ENCODE data around the gene PNPLA3. TPM values are rescaled to one million over a fixed set of nuclear protein-coding genes. Genes with fewer than 3 reads are reported as not detected.

Gene PNPLA3
- total RNA-seq, 2 experiments from 2014 or later = not detected

DNA sequence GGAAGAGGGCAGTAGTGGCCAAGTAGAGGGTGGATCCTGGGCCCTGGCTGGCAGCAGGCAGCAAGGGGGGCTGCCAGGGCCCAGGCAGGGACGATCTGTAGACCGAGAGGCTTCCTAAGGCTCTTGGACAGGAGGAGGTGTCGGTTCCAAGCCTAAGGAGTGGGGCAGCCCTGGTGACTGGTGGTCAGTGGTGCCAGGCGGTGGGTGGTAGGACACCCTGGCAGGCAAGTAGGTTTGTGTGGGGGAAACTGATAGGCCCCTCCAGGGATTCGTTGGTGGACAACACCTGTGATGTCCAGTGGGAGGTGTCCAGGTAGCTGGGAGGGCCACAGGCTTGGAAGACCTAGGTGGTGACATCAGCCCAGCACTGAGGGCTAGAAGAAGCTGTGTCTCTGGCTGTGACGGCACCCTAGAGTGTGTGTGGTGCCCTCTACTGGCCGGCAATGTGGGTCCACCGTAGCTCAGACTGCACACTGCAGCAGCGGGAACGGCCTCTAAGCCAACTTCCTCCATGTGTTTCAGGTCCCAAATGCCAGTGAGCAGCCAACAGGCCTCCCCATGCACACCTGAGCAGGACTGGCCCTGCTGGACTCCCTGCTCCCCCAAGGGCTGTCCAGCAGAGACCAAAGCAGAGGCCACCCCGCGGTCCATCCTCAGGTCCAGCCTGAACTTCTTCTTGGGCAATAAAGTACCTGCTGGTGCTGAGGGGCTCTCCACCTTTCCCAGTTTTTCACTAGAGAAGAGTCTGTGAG, 22.2 kb downstream of the PNPLA3 start:
- H3K36me3 ChIP-seq (ENCODE audit: insufficient read depth, low read length) = no peaks in the 10 kb centered on the region
- H3K4me1 ChIP-seq (ENCODE audit: insufficient read depth, low read length, poor library complexity, severe bottlenecking) = no peaks in the 10 kb centered on the region
- H2AFZ ChIP-seq (ENCODE audit: low read length) = no peak overlapping the region
- ChIA-PET CTCF (ENCODE audit: unreplicated experiment) (interaction anchor here (1.0 kb wide), 1 partner anchor 63 kb away, joined by 4 read pairs; no protein-coding TSS in a partner anchor), POLR2A (interaction anchor here (0.5 kb wide), 1 partner anchor 11 kb away, joined by 4 read pairs; no protein-coding TSS in a partner anchor)
- H3K79me2 ChIP-seq (ENCODE audit: insufficient read depth, low read depth, low read length) = no peaks in the 10 kb centered on the region
- DNase-seq (ENCODE audit: low spot score) = peak; percentile 72
- H3K4me2 ChIP-seq (ENCODE audit: low read length) = no peak overlapping the region
- no peaks in the 10 kb centered on the region for H4K20me1 ChIP-seq (ENCODE audit: insufficient read depth, low read length)
- H3K27ac ChIP-seq (ENCODE audit: low read depth, low read length, poor library complexity, severe bottlenecking) = no peak overlapping the region
- TF ChIP-seq, protein P1, sequence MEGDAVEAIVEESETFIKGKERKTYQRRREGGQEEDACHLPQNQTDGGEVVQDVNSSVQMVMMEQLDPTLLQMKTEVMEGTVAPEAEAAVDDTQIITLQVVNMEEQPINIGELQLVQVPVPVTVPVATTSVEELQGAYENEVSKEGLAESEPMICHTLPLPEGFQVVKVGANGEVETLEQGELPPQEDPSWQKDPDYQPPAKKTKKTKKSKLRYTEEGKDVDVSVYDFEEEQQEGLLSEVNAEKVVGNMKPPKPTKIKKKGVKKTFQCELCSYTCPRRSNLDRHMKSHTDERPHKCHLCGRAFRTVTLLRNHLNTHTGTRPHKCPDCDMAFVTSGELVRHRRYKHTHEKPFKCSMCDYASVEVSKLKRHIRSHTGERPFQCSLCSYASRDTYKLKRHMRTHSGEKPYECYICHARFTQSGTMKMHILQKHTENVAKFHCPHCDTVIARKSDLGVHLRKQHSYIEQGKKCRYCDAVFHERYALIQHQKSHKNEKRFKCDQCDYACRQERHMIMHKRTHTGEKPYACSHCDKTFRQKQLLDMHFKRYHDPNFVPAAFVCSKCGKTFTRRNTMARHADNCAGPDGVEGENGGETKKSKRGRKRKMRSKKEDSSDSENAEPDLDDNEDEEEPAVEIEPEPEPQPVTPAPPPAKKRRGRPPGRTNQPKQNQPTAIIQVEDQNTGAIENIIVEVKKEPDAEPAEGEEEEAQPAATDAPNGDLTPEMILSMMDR (conservative IDR thresholded peaks at IDR 0.05; ENCODE audit: low read length) = peak; percentile 81
- TF ChIP-seq EZH2phosphoT487 (IDR thresholded peaks at IDR 0.05; ENCODE audit: borderline replicate concordance, low read depth, low read length) = no peak
- H3K9me3 ChIP-seq (ENCODE audit: low read length) = no peaks in the 10 kb centered on the region
- intact Hi-C loops (cut with micrococcal nuclease; ENCODE audit: unreplicated experiment) = loop anchor here (1.0 kb wide), 1 partner anchor 63 kb away; no protein-coding TSS in a partner anchor
- H3K9me2 ChIP-seq (ENCODE audit: insufficient read depth, low read length) = no peaks in the 10 kb centered on the region
- no TSS peak for BruUV-seq (replicated peaks)
- no peak overlapping the region for H3K4me3 ChIP-seq (ENCODE audit: low read depth, low read length, poor library complexity, severe bottlenecking)

GRCh38 chr22:43946384-43946667, 22.7 kb downstream of the PNPLA3 start:
- no peak overlapping the region for H3K27ac ChIP-seq (ENCODE audit: low read depth, low read length, poor library complexity, severe bottlenecking)
- no peak overlapping the region for H3K4me3 ChIP-seq (ENCODE audit: low read depth, low read length, poor library complexity, severe bottlenecking)
- TF ChIP-seq EZH2phosphoT487 (IDR thresholded peaks at IDR 0.05; ENCODE audit: borderline replicate concordance, low read depth, low read length) = no peak
- TF ChIP-seq, protein P1 (conservative IDR thresholded peaks at IDR 0.05; ENCODE audit: low read length) = no peak
- H4K20me1 ChIP-seq (ENCODE audit: insufficient read depth, low read length) = no peaks in the 10 kb centered on the region
- no peaks in the 10 kb centered on the region for H3K79me2 ChIP-seq (ENCODE audit: insufficient read depth, low read depth, low read length)
- ChIA-PET CTCF (ENCODE audit: unreplicated experiment) (interaction anchor here (1.0 kb wide), 1 partner anchor 63 kb away, joined by 4 read pairs; no protein-coding TSS in a partner anchor), POLR2A (interaction anchor here (0.5 kb wide), 1 partner anchor 12 kb away, joined by 4 read pairs; no protein-coding TSS in a partner anchor)
- H3K4me2 ChIP-seq (ENCODE audit: low read length) = no peak overlapping the region
- H3K9me2 ChIP-seq (ENCODE audit: insufficient read depth, low read length) = no peaks in the 10 kb centered on the region
- no peak for DNase-seq (ENCODE audit: low spot score)
- H3K9me3 ChIP-seq (ENCODE audit: low read length) = no peaks in the 10 kb centered on the region
- H3K36me3 ChIP-seq (ENCODE audit: insufficient read depth, low read length) = no peaks in the 10 kb centered on the region
- H2AFZ ChIP-seq (ENCODE audit: low read length) = no peak overlapping the region
- BruUV-seq (replicated peaks) = no TSS peak
- H3K4me1 ChIP-seq (ENCODE audit: insufficient read depth, low read length, poor library complexity, severe bottlenecking) = no peaks in the 10 kb centered on the region
- intact Hi-C loops (cut with micrococcal nuclease; ENCODE audit: unreplicated experiment) = loop anchor here (1.0 kb wide), 1 partner anchor 63 kb away; no protein-coding TSS in a partner anchor

- no TSS peak for BruUV-seq (replicated peaks)
- Histone ChIP-seq H3K4me3 (ENCODE audit: low read depth, low read length, poor library complexity, severe bottlenecking) (no peak overlapping the region), H3K4me1 (ENCODE audit: insufficient read depth, low read length, poor library complexity, severe bottlenecking) (peaks cover 2% of the 10 kb centered on the region), H3K79me2 (ENCODE audit: insufficient read depth, low read depth, low read length) (peaks cover 5% of the 10 kb centered on the region; the same call in 1 of the 2 replicates), H3K36me3 (ENCODE audit: insufficient read depth, low read length) (no peaks in the 10 kb centered on the region), H3K9me2 (ENCODE audit: insufficient read depth, low read length) (no peaks in the 10 kb centered on the region), H3K4me2 (ENCODE audit: low read length) (no peak overlapping the region), H4K20me1 (ENCODE audit: insufficient read depth, low read length) (no peaks in the 10 kb centered on the region), H2AFZ (ENCODE audit: low read length) (no peak overlapping the region), H3K9me3 (ENCODE audit: low read length) (no peaks in the 10 kb centered on the region), H3K27ac (ENCODE audit: low read depth, low read length, poor library complexity, severe bottlenecking) (no peak overlapping the region)
- CTCF ChIA-PET (ENCODE audit: unreplicated experiment) = interaction anchor here (0.6 kb wide), 1 partner anchor 999 kb away, joined by 3 read pairs; no protein-coding TSS in a partner anchor
- DNase-seq (ENCODE audit: low spot score) = no peak
- POLR2A ChIA-PET = no interaction called here
- no peak for TF ChIP-seq EZH2phosphoT487 (IDR thresholded peaks at IDR 0.05; ENCODE audit: borderline replicate concordance, low read depth, low read length)
- TF ChIP-seq, protein P1 (conservative IDR thresholded peaks at IDR 0.05; ENCODE audit: low read length) = no peak
- intact Hi-C loops (cut with micrococcal nuclease; ENCODE audit: unreplicated experiment) = no loop called here
Observed at GRCh38 chr22:43948836-43949406, 25.3 kb downstream of the PNPLA3 start.

Data from OCI-LY7 (cell line).